Stimulated activated naive CD8-positive, alpha-beta T cell treated with anti-CD3 and anti-CD28 coated beads, Interleukin-15, amount 100 ng/mL, for 72 hours (primary cell): Measurements from ENCODE around the gene AHR.
A peak's percentile ranks its signal among the peaks of the same experiment; 100 is the strongest.

Experiments
- ATAC-seq: fragments of 150-1000 bp; cut with Tn5 transposase; 2 replicates; pipeline ENCODE4 v1.10.0; 2021; ENCODE audit warnings: mild to moderate bottlenecking, moderate library complexity
- DNase-seq, 2 donors: peaks; one replicate each; pipeline ENCODE4 v3.0.0; 2021 to 2022
- H3K27ac Mint-ChIP-seq, 2 donors: one replicate each; pipeline ENCODE4 v1.8.0; 2022; ENCODE audit warnings: mild to moderate bottlenecking in 2 of 2, mixed read lengths in 2 of 2, moderate library complexity in 2 of 2
- H3K27me3 Mint-ChIP-seq: one replicate; pipeline ENCODE4 v1.8.0; 2022; ENCODE audit warnings: mixed read lengths
- H3K4me1 Mint-ChIP-seq: one replicate; pipeline ENCODE4 v1.8.0; 2022; ENCODE audit warnings: mild to moderate bottlenecking, mixed read lengths
- H3K4me3 Mint-ChIP-seq, 2 donors: one replicate each; pipeline ENCODE4 v1.8.0; 2022; ENCODE audit warnings: mild to moderate bottlenecking in 2 of 2, mixed read lengths in 2 of 2, moderate library complexity in 1 of 2
- H3K9me3 Mint-ChIP-seq, 2 donors: one replicate each; pipeline ENCODE4 v1.8.0; 2022; ENCODE audit warnings: mixed read lengths in 2 of 2

AHR gene

GRCh38 chr7:17299483-17299991 lies 1.1 kb downstream of the AHR start:
- ATAC-seq: peak; percentile 29
- Mint-ChIP-seq H3K4me1 (peaks cover 22% of the 10 kb centered on the region), H3K27ac (peak overlapping the region; percentile 95 to 98), H3K27me3 (no peaks in the 10 kb centered on the region), H3K4me3 (peak overlapping the region; percentile 84 to 96), H3K9me3 (no peaks in the 10 kb centered on the region)
- peak; percentile 37 to 42 for DNase-seq

GRCh38 chr7:17300012-17300411 lies 1.6 kb downstream of the AHR start:
- H3K4me1 Mint-ChIP-seq: peaks cover 22% of the 10 kb centered on the region
- ATAC-seq: no peak
- H3K9me3 Mint-ChIP-seq: no peaks in the 10 kb centered on the region

GRCh38 chr7:17300437-17300836 lies 2.0 kb downstream of the AHR start:
- peak overlapping the region; percentile 95 to 98 for H3K27ac Mint-ChIP-seq
- H3K4me1 Mint-ChIP-seq: peaks cover 22% of the 10 kb centered on the region
- no peaks in the 10 kb centered on the region for H3K9me3 Mint-ChIP-seq
- H3K27me3 Mint-ChIP-seq: no peaks in the 10 kb centered on the region
- DNase-seq: no peak
- peak overlapping the region; percentile 84 to 96 for H3K4me3 Mint-ChIP-seq
- no peak for ATAC-seq

More at GRCh38 chr7:17300012-17300411, 1.6 kb downstream of the AHR start:
- Mint-ChIP-seq H3K27me3 (no peaks in the 10 kb centered on the region), H3K27ac (peak overlapping the region; percentile 95 to 98), H3K4me3 (peak overlapping the region; percentile 84 to 96)
- DNase-seq: no peak

DNA sequence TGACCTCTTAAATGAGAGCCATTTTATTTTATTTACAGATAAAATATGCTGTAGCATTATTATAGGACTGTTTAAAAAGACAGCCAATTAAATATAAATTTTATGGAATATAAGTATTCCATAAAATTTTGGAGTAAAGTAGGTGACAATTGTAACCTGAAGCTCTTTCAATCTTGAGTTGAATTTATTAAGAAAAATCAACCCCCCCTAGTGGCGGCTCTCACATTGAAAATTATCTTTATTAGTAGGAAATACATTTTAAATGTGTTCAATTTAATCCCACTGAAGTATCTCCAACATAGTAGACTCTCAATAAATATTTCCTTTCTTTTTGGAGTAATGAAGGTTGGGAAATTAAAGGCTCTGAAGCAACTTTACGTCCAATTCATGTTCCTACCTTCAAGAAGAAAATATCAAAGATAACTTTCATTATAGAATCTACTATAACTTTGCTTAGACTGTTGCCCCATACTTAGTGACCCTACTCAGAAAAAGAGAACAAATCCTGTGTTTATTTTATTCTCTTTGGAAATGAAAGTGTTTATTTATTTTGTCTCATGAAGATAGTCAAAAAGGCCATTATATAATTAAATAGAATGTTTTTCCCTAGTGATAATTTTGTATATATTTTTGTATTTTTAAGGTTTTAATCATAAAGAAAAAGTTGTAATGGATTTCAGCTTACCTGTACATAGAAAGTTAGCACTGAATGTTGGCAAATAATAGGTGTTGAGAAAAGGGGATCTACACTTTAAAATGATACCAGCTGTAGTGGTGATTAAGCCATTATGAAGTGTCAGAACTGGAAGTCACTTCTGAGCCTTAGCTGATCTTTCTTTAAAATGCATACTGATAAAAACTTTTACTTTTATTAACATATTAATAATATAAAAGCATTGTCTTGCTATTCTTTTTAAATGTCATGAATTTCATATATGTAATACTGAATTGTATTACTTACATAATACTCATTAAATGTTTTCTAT lies 3.3 kb downstream of the AHR start:
- ATAC-seq (no peak), DNase-seq (no peak)
- Mint-ChIP-seq H3K27me3 (no peaks in the 10 kb centered on the region), H3K9me3 (no peaks in the 10 kb centered on the region), H3K4me3 (peak overlapping the region; percentile 48 to 96), H3K4me1 (peaks cover 22% of the 10 kb centered on the region), H3K27ac (no peak overlapping the region)

DNA sequence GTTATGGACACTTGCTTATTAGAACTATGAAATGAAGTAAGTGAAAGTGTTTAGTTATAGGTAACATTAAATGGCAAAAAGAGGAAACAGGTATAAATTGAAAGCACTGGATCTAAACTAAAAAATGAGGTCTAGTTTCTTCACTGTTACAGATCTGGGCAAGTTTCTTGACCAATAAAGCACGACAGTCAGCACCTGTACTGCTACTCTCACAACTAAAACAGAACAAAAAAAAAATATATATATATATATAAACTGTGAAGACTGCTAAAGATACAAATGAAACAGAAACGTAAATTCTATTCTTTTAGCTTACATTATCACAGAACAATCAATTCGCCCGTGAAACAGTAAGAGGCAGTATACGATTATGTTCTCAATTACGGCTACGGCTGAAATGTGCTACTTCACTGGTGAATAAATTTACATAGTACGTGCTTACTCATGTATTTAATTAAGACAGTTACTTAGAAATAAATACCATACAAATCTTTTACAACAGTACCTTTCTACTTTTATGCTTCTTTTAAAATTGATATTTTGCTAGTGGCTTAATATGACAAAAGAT lies 4.2 kb downstream of the AHR start:
- Mint-ChIP-seq H3K9me3 (no peaks in the 10 kb centered on the region), H3K27me3 (no peaks in the 10 kb centered on the region), H3K4me3 (peak overlapping the region in 1 of 2 donors; percentile 55), H3K27ac (no peak overlapping the region), H3K4me1 (peaks cover 13% of the 10 kb centered on the region)
- DNase-seq (no peak), ATAC-seq (no peak)

DNA sequence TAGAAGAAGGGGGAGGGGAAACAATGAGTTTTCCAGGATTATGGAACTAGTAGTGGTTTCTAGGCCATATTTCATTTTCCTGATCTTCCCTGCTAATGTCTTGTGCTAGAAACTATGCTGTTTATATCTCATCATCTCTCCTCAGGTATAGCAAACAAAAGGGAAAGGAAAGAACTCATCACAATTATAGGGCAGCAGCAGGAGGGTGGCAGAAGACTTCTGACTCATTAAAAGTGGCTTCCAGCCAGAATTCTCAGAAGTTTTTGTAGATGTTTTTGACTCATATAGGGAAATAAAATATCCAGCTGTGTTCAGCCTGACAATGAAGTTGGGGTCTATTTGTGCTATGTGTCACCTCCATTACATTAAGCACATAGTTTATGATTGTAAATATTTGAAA lies 6.5 kb downstream of the AHR start:
- H3K27me3 Mint-ChIP-seq: no peaks in the 10 kb centered on the region
- peak overlapping the region; percentile 61 to 70 for H3K4me3 Mint-ChIP-seq
- H3K27ac Mint-ChIP-seq: peak overlapping the region; percentile 92
- no peaks in the 10 kb centered on the region for H3K9me3 Mint-ChIP-seq
- DNase-seq (peak; percentile 29 to 32), ATAC-seq (peak; percentile 94)
- H3K4me1 Mint-ChIP-seq: peaks cover 6% of the 10 kb centered on the region

DNA sequence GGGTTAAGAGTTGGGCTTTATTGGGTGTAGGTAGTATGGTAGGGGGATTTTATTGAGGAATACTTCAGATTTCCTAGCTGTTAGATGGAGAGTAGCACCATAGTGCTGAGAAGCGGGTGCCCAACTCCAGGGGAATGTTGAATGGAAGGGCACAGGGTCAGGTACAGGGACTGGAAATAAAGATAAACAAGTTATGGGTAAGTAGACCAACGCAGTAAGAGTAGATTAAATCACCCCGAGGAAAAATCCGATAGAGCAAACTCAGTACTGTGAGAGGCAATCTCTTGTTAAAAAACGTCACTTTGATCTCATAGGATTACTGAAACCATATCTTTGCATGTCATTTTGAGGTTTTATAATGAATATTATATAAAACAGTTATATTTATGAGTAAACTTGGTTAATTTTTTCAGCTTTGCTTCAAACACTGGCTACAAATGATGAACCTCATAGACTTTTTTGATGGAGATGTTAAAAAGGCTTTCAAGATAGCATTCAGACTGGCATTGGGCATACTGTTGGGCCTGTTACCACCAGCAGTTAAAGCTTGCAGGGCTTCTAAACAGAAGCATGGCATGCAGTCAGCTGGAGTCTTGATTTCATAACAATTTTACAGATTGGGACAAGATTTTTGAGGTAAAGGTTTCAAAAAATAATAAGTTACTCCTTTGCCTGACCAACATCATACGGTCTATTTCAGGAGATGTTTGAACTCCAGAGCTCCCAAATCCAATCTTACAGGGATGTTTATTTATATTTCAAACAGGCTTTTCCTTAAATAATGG lies 7.1 kb downstream of the AHR start:
- Mint-ChIP-seq H3K27ac (peak overlapping the region; percentile 92), H3K9me3 (no peaks in the 10 kb centered on the region), H3K4me3 (peak overlapping the region; percentile 61 to 70), H3K4me1 (peaks cover 6% of the 10 kb centered on the region), H3K27me3 (no peaks in the 10 kb centered on the region)
- DNase-seq (no peak), ATAC-seq (no peak)

GRCh38 chr7:17307000-17307399 lies 8.5 kb downstream of the AHR start:
- Mint-ChIP-seq H3K27me3 (no peaks in the 10 kb centered on the region), H3K27ac (no peak overlapping the region), H3K9me3 (no peaks in the 10 kb centered on the region), H3K4me1 (peaks cover 6% of the 10 kb centered on the region), H3K4me3 (no peak overlapping the region)
- DNase-seq: no peak
- no peak for ATAC-seq

GRCh38 chr7:17307558-17307957 lies 9.1 kb downstream of the AHR start:
- ATAC-seq: no peak
- no peak for DNase-seq
- H3K9me3 Mint-ChIP-seq: no peaks in the 10 kb centered on the region
- no peak overlapping the region for H3K4me3 Mint-ChIP-seq
- H3K27me3 Mint-ChIP-seq: no peaks in the 10 kb centered on the region
- H3K27ac Mint-ChIP-seq: no peak overlapping the region
- peaks cover 6% of the 10 kb centered on the region for H3K4me1 Mint-ChIP-seq

GRCh38 chr7:17307969-17308648 lies 9.7 kb downstream of the AHR start:
- Mint-ChIP-seq H3K9me3 (no peaks in the 10 kb centered on the region), H3K27ac (no peak overlapping the region), H3K27me3 (no peaks in the 10 kb centered on the region), H3K4me1 (peaks cover 6% of the 10 kb centered on the region), H3K4me3 (no peak overlapping the region)
- DNase-seq (no peak), ATAC-seq (no peak)

- no peaks in the 10 kb centered on the region for H3K9me3 Mint-ChIP-seq
- no peaks in the 10 kb centered on the region for H3K27me3 Mint-ChIP-seq
- H3K27ac Mint-ChIP-seq: no peak overlapping the region
- ATAC-seq (no peak), DNase-seq (no peak)
- H3K4me3 Mint-ChIP-seq: no peak overlapping the region
- peaks cover 11% of the 10 kb centered on the region for H3K4me1 Mint-ChIP-seq
These were observed 12.7 kb downstream of the AHR start for GRCh38 chr7:17311194-17311593.

- H3K4me1 Mint-ChIP-seq: peaks cover 15% of the 10 kb centered on the region
- no peak for ATAC-seq
- H3K4me3 Mint-ChIP-seq: no peak overlapping the region
- H3K27ac Mint-ChIP-seq: no peak overlapping the region
- no peaks in the 10 kb centered on the region for H3K9me3 Mint-ChIP-seq
- DNase-seq: no peak
- H3K27me3 Mint-ChIP-seq: no peaks in the 10 kb centered on the region
These were observed 13.5 kb downstream of the AHR start for GRCh38 chr7:17311952-17312351.

DNA sequence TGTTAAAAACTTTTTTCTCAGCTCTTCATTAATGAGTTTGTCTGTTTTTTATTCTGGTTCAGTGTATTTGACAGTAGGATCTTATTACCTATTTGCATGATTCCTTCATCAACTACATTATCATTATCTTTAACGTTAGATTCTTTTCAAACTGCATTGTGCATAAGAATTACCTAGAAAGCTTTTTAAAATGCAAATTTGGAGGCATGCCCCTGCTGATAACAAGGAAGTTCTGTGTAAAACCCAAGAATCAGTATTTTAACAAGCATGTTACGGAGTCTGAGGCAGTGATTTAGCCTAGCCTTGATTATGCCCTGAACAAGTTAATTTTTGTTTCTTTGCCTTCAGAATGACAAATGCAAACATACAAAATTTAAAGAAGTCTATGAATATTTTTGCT lies 14.2 kb downstream of the AHR start:
- Mint-ChIP-seq H3K4me1 (peaks cover 15% of the 10 kb centered on the region), H3K27ac (no peak overlapping the region), H3K4me3 (no peak overlapping the region), H3K9me3 (no peaks in the 10 kb centered on the region), H3K27me3 (no peaks in the 10 kb centered on the region)
- no peak for DNase-seq
- no peak for ATAC-seq

DNA sequence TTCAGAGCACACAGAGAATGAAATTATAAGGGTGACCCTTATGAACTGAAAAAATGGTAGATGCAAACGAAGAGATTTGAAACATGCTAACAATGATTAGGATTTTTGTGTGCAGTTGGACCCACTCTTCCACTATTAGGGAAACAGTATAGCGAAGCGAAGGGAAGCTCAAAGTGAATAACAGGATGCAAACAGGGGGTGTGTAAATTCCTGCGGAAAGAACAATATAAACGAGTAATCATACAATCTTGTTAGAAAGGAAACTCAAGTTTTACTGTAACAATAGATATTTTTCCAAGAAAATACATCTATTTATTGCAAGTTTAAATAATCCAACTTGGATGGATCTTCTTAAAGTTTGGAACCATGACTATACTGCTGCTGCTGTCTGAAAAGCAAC lies 14.7 kb downstream of the AHR start:
- no peak for ATAC-seq
- H3K27ac Mint-ChIP-seq: no peak overlapping the region
- no peaks in the 10 kb centered on the region for H3K9me3 Mint-ChIP-seq
- no peaks in the 10 kb centered on the region for H3K27me3 Mint-ChIP-seq
- no peak overlapping the region for H3K4me3 Mint-ChIP-seq
- peaks cover 17% of the 10 kb centered on the region for H3K4me1 Mint-ChIP-seq
- no peak for DNase-seq

DNA sequence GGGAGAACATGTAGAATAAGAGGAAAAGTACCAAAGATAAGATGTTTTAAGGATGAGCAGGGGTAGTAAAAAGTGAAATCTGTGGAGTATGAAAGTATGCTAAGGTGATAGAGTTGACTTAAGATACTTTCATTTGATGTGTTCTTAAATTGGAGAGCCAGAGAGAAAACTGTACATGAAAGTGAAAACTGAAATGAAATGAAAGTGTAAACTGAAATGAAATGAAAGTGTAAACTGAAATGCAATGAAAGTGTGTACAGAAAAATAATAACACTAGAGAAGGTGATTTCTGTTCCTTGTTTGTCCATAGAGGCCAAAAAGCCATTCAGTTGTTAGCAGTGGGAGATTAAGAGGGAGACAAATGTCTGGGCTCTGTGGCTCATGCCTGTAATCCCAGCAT lies 17.5 kb downstream of the AHR start:
- Mint-ChIP-seq H3K4me1 (peaks cover 31% of the 10 kb centered on the region), H3K27ac (peak overlapping the region in 1 of 2 donors; percentile 84), H3K4me3 (no peak overlapping the region), H3K9me3 (no peaks in the 10 kb centered on the region), H3K27me3 (no peaks in the 10 kb centered on the region)
- DNase-seq (no peak), ATAC-seq (no peak)
